ENCODE data around the gene DCLRE1C.

DCLRE1C gene

GRCh38 chr10:14859775-14860174 is 94.1 kb downstream of the DCLRE1C start:
- DNase-seq (ENCODE audit: low read depth), result no peak
- no peak overlapping the region for H3K4me3 ChIP-seq (ENCODE audit: low read length)
- TF ChIP-seq CTCF (conservative IDR thresholded peaks at IDR 0.05; ENCODE audit: low read depth, low read length), result no peak

- no peak overlapping the region for H3K4me3 ChIP-seq (ENCODE audit: low read length)
- DNase-seq (ENCODE audit: low read depth), result no peak
- TF ChIP-seq CTCF (conservative IDR thresholded peaks at IDR 0.05; ENCODE audit: low read depth, low read length), result no peak
These were observed 94.9 kb downstream of the DCLRE1C start for GRCh38 chr10:14859043-14859442.

- H3K4me3 ChIP-seq (ENCODE audit: low read length), result no peak overlapping the region
- no peak for DNase-seq (ENCODE audit: low read depth)
- no peak for TF ChIP-seq CTCF (conservative IDR thresholded peaks at IDR 0.05; ENCODE audit: low read depth, low read length)
These were observed 95.4 kb downstream of the DCLRE1C start for GRCh38 chr10:14858338-14858960.

- H3K4me3 ChIP-seq (ENCODE audit: low read length), result no peak overlapping the region
- no peak for DNase-seq (ENCODE audit: low read depth)
- TF ChIP-seq CTCF (conservative IDR thresholded peaks at IDR 0.05; ENCODE audit: low read depth, low read length), result no peak
These were observed 98.4 kb downstream of the DCLRE1C start for GRCh38 chr10:14855453-14855852.

GRCh38 chr10:14852236-14852635 is 101.7 kb downstream of the DCLRE1C start:
- TF ChIP-seq CTCF (conservative IDR thresholded peaks at IDR 0.05; ENCODE audit: low read depth, low read length), result no peak
- DNase-seq (ENCODE audit: low read depth), result no peak
- no peak overlapping the region for H3K4me3 ChIP-seq (ENCODE audit: low read length)
